Gastroesophageal sphincter (tissue), 3 donors: Measurements from ENCODE around the gene CDH24.

ENCODE experiments used
- POLR2A ChIP-seq, 2 donors: fragments of 450-650 bp; IDR thresholded peaks; one replicate each; pipeline ENCODE4 v1.6.1; 2017; ENCODE audit warnings: antibody characterized with exemption in 2 of 2, mild to moderate bottlenecking in 2 of 2, moderate library complexity in 1 of 2
- TF ChIP-seq, protein P1 (sequence below), 4 experiments: fragments of 200-600 bp in 2 of 4; fragments of 450-650 bp in 2 of 4; sonication (generic) in 1 of 4; IDR thresholded peaks; one replicate each; pipeline ENCODE4 v1.5.1; 2017 to 2019; ENCODE audit warnings: antibody characterized with exemption in 4 of 4, mild to moderate bottlenecking in 2 of 4, moderate library complexity in 2 of 4

DNA sequence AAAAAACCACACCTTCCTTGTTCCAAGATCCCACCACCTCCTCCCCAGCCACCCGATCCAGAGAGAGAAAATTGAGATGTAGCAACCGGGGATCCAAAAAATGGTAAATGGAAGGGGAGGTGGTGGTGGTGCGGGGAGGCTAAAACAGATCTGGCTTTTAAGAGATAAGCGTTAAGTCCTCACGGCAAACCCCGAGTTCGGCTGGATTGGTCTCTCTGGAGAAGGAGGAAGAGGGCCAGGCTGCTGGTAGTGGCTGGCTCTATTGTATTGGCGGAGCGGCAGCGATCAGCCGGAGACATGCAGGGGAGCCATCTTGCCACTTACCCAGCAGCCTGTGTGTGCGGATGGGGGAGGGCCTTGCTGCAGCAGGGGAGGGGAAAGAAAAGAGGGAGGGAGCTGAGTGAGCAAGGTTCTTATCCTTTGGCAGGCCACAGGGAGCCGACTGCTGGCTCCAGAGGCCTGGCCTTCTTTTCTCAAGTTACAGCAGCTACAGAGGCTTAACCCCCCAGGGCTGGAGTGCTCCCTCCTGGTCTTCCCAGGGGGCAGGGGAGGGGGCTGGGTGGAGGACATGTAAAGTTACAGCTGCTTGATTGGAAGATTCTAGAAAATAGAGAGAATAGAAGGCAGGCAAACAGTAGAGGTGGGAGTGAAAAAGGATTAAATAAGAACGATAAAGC is 14.1 kb upstream of the CDH24 start:
- TF ChIP-seq, protein P1, sequence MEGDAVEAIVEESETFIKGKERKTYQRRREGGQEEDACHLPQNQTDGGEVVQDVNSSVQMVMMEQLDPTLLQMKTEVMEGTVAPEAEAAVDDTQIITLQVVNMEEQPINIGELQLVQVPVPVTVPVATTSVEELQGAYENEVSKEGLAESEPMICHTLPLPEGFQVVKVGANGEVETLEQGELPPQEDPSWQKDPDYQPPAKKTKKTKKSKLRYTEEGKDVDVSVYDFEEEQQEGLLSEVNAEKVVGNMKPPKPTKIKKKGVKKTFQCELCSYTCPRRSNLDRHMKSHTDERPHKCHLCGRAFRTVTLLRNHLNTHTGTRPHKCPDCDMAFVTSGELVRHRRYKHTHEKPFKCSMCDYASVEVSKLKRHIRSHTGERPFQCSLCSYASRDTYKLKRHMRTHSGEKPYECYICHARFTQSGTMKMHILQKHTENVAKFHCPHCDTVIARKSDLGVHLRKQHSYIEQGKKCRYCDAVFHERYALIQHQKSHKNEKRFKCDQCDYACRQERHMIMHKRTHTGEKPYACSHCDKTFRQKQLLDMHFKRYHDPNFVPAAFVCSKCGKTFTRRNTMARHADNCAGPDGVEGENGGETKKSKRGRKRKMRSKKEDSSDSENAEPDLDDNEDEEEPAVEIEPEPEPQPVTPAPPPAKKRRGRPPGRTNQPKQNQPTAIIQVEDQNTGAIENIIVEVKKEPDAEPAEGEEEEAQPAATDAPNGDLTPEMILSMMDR (IDR thresholded peaks at IDR 0.05), result peak in 1 of 4 experiments; percentile 37
- no peak for TF ChIP-seq POLR2A (IDR thresholded peaks at IDR 0.05)
